Uterus (tissue), 4 donors: ENCODE measurements around the gene TK1. TPM values are rescaled to one million over a fixed set of nuclear protein-coding genes. Genes with fewer than 3 reads are reported as not detected.
A peak's percentile ranks its signal among the peaks of the same experiment; 100 is the strongest.
"Not testable (repeated sequence)": the region's sequence is repeated elsewhere in the genome, so short reads cannot be mapped to it uniquely, and the experiment has no call there.

Experiments
- DNase-seq, 2 donors: peaks; one replicate each; pipeline ENCODE4 v3.0.0-alpha.2; 2019 to 2020
- H3K27ac ChIP-seq, 2 donors: fragments of 200-600 bp; sonication (generic); 1 replicate in 1 of 2; 2 replicates in 1 of 2; pipeline ENCODE4 v1.5.1; 2016 to 2018
- H3K27me3 ChIP-seq, 2 donors: fragments of 200-600 bp; sonication (generic); one replicate each; pipeline ENCODE4 v1.5.1; 2018 to 2019; ENCODE audit warnings: control low read depth in 1 of 2
- H3K36me3 ChIP-seq, 2 donors: fragments of 200-600 bp; sonication (generic); one replicate each; pipeline ENCODE4 v1.5.1; 2019; ENCODE audit warnings: control low read depth in 1 of 2
- H3K4me1 ChIP-seq, 2 donors: fragments of 200-600 bp; sonication (generic); one replicate each; pipeline ENCODE4 v1.5.1; 2018 to 2019; ENCODE audit warnings: control low read depth in 1 of 2
- H3K4me3 ChIP-seq, 2 donors: fragments of 200-600 bp; sonication (generic); 1 replicate in 1 of 2; 2 replicates in 1 of 2; pipeline ENCODE4 v1.5.1; 2018 to 2019; ENCODE audit warnings: mild to moderate bottlenecking in 1 of 2
- H3K9me3 ChIP-seq, 2 donors: fragments of 200-600 bp; sonication (generic); one replicate each; pipeline ENCODE4 v1.5.1; 2019; ENCODE audit warnings: control low read depth in 1 of 2
- CTCF ChIP-seq, 4 experiments: fragments of 200-600 bp in 2 of 4; fragments of 450-650 bp in 2 of 4; sonication (generic) in 2 of 4; IDR thresholded peaks; one replicate each; pipeline ENCODE4 v1.5.1; 2016 to 2019; ENCODE audit warnings: antibody characterized with exemption in 4 of 4, mild to moderate bottlenecking in 2 of 4, moderate library complexity in 1 of 4
- POLR2A ChIP-seq, 2 donors: fragments of 450-650 bp; IDR thresholded peaks; one replicate each; pipeline ENCODE4 v1.6.1; 2016; ENCODE audit warnings: antibody characterized with exemption in 2 of 2, mild to moderate bottlenecking in 1 of 2, moderate library complexity in 1 of 2
- intact Hi-C: fragments of 100-400 bp; cut with DNase I; formaldehyde crosslinking; loops from one replicate; pipeline ENCODE4 v1.15.1; 2023; ENCODE audit warnings: low total_unique reads
- total RNA-seq, 4 donors: library from RNA; depleted of rRNA in 3 of 4; stranded (reverse); fragments of >200 nt in 3 of 4; gene quantifications; one replicate each; pipeline versions ENCODE4 v1.1.0 to v1.2.4, GENCODE V29; 2014 to 2023
- donor health status: DM: yes; HTN: yes; CAD: no.

TK1 gene
- total RNA-seq, 4 donors from 2014 or later = 1.4 to 40.8 TPM; not detected in 2

GRCh38 chr17:78173097-78173715 lies 13.6 kb downstream of the TK1 start:
- TF ChIP-seq CTCF (IDR thresholded peaks at IDR 0.05) = no peak
- no peak for TF ChIP-seq POLR2A (IDR thresholded peaks at IDR 0.05)
- Histone ChIP-seq H3K27me3 (no peaks in the 10 kb centered on the region), H3K4me1 (peaks cover 0 to 16% of the 10 kb centered on the region in 2 donors), H3K4me3 (no peak overlapping the region), H3K9me3 (no peaks in the 10 kb centered on the region), H3K27ac (peak overlapping the region; percentile 81 to 85), H3K36me3 (no peaks in the 10 kb centered on the region)
- DNase-seq = peak in 1 of 2 donors; percentile 24
- intact Hi-C loops = no loop called here

- no peaks in the 10 kb centered on the region for H3K27me3 ChIP-seq
- H3K9me3 ChIP-seq = no peaks in the 10 kb centered on the region
- no peak overlapping the region for H3K4me3 ChIP-seq
- intact Hi-C loops = no loop called here
- H3K36me3 ChIP-seq = no peaks in the 10 kb centered on the region
- no peak for TF ChIP-seq POLR2A (IDR thresholded peaks at IDR 0.05)
- TF ChIP-seq CTCF (IDR thresholded peaks at IDR 0.05) = no peak
- H3K4me1 ChIP-seq = peaks cover 0 to 16% of the 10 kb centered on the region in 2 donors
- peak; percentile 32 to 54 for DNase-seq
- peak overlapping the region; percentile 81 to 85 for H3K27ac ChIP-seq
Observed at GRCh38 chr17:78172249-78173051, 14.4 kb downstream of the TK1 start.

GRCh38 chr17:78171591-78172248 lies 15.1 kb downstream of the TK1 start:
- H3K9me3 ChIP-seq, H3K36me3 ChIP-seq, H3K27me3 ChIP-seq, intact Hi-C loops, DNase-seq, H3K4me3 ChIP-seq: not testable (repeated sequence)
- H3K27ac ChIP-seq = peak overlapping the region; percentile 81 to 85
- H3K4me1 ChIP-seq = peaks cover 0 to 16% of the 10 kb centered on the region in 2 donors

GRCh38 chr17:78170692-78171590 lies 15.9 kb downstream of the TK1 start:
- no peak for DNase-seq
- Histone ChIP-seq H3K9me3 (no peaks in the 10 kb centered on the region), H3K36me3 (no peaks in the 10 kb centered on the region), H3K27me3 (no peaks in the 10 kb centered on the region), H3K27ac (peak overlapping the region in 1 of 2 donors; percentile 85), H3K4me3 (no peak overlapping the region), H3K4me1 (peaks cover 0 to 16% of the 10 kb centered on the region in 2 donors)
- intact Hi-C loops = no loop called here
- TF ChIP-seq POLR2A (IDR thresholded peaks at IDR 0.05) (no peak), CTCF (IDR thresholded peaks at IDR 0.05) (no peak)
